Omental fat pad (tissue), 4 donors: ENCODE data around the gene NTRK1. TPM values are rescaled to one million over a fixed set of nuclear protein-coding genes. Genes with fewer than 3 reads are reported as not detected.

Source experiments
- ATAC-seq: fragments of 150-250 bp; one replicate; pipeline ENCODE4 v1.9.1; 2016; ENCODE audit warnings: mild to moderate bottlenecking, moderate library complexity; ENCODE audit not compliant: low FRiP score
- DNase-seq: peaks from one replicate; pipeline ENCODE4 v3.0.0-alpha.2; 2019; ENCODE audit warnings: low spot score
- total RNA-seq, 4 donors: library from RNA; depleted of rRNA; stranded (reverse); fragments of >200 nt; gene quantifications; one replicate each; pipeline ENCODE4 v1.1.0, GENCODE V29; 2016
- TF ChIP-seq, protein P1 (sequence below), 3 donors: fragments of 450-650 bp; IDR thresholded peaks; one replicate each; pipeline ENCODE4 v1.5.1; 2016 to 2017; ENCODE audit warnings: antibody characterized with exemption in 3 of 3, mild to moderate bottlenecking in 3 of 3, moderate library complexity in 2 of 3

The NTRK1 gene
- total RNA-seq, 4 donors from 2014 or later = 1.3 to 6.3 (median 1.6) TPM

DNA sequence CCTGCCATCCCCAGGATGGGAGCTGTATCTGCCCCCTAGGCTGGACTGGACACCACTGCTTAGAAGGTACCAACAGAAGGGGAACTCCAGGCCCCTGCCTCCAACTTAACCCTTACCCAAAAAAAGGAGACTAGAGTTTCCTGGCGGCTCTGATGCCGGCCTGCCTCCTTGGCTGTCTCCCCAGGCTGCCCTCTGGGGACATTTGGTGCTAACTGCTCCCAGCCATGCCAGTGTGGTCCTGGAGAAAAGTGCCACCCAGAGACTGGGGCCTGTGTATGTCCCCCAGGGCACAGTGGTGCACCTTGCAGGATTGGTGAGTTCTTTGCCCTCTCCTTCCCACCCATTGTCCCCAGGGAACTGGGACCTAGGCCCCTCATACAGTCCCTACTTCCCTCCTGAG, 51.6 kb downstream of the NTRK1 start:
- no peak for ATAC-seq
- DNase-seq = no peak
- TF ChIP-seq, protein P1, sequence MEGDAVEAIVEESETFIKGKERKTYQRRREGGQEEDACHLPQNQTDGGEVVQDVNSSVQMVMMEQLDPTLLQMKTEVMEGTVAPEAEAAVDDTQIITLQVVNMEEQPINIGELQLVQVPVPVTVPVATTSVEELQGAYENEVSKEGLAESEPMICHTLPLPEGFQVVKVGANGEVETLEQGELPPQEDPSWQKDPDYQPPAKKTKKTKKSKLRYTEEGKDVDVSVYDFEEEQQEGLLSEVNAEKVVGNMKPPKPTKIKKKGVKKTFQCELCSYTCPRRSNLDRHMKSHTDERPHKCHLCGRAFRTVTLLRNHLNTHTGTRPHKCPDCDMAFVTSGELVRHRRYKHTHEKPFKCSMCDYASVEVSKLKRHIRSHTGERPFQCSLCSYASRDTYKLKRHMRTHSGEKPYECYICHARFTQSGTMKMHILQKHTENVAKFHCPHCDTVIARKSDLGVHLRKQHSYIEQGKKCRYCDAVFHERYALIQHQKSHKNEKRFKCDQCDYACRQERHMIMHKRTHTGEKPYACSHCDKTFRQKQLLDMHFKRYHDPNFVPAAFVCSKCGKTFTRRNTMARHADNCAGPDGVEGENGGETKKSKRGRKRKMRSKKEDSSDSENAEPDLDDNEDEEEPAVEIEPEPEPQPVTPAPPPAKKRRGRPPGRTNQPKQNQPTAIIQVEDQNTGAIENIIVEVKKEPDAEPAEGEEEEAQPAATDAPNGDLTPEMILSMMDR (IDR thresholded peaks at IDR 0.05) = no peak

DNA sequence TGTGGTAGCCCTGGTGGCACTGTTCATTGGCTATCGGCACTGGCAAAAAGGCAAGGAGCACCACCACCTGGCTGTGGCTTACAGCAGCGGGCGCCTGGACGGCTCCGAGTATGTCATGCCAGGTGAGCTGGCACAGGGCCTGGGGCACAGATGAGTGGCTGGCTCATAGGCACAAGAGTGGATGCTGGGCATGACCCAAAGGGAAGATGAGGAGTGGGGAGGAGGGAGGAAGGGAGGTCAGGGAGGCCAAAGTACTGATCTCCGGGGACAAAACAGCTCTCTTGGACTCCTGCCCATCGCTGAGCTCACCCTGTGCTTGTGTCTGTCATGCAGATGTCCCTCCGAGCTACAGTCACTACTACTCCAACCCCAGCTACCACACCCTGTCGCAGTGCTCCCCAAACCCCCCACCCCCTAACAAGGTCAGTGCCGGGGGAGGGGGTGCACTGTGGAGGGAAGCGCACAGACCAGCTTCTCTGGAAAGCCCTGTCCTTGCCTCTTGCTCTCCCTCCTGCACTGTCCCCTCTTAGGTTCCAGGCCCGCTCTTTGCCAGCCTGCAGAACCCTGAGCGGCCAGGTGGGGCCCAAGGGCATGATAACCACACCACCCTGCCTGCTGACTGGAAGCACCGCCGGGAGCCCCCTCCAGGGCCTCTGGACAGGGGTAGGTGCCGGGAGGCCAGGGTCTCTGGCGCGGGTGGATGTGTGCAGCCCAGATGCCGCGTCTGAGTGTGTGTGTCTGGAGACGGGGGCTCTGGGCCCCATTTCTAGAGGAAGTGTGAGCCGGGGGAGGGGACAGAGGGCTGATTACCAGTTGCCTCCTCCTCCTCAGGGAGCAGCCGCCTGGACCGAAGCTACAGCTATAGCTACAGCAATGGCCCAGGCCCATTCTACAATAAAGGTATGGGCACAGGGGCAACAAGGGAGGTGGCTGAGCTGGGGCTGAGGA, 52.5 kb downstream of the NTRK1 start:
- DNase-seq (no peak), ATAC-seq (no peak)
- TF ChIP-seq, protein P1 (IDR thresholded peaks at IDR 0.05) = no peak

DNA sequence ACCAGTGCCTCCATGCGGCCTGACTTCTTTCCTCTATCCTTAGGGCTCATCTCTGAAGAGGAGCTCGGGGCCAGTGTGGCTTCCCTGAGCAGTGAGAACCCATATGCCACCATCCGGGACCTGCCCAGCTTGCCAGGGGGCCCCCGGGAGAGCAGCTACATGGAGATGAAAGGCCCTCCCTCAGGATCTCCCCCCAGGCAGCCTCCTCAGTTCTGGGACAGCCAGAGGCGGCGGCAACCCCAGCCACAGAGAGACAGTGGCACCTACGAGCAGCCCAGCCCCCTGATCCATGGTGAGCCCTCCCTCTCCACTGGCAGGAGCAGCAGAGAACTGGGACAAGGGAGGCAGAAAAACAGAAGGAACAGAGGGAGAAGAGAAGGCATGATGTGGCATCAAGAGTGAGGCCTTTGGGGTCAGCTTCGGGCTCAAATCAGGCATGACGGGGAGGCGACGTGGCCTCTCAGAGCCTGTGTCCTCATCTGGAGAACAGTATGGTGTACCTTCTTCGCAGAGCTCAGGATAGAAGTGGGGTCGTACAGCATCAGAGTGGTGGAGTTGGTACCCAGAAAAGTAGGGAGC, 53.2 kb downstream of the NTRK1 start:
- TF ChIP-seq, protein P1 (IDR thresholded peaks at IDR 0.05) = no peak
- DNase-seq = no peak
- no peak for ATAC-seq

DNA sequence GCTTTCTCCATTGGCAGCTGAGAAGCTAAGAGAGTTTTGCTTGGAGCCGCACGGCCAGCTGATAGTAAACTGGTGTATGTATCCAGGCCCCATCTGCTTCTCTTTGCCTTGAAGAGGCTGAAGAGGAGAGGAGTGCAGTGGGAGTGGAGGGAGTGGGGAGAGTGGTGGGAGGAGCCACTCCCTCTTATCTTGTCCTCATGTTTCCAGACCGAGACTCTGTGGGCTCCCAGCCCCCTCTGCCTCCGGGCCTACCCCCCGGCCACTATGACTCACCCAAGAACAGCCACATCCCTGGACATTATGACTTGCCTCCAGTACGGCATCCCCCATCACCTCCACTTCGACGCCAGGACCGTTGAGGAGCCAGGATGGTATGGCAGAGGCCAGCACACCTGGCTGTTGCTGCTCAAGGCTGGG, 53.8 kb downstream of the NTRK1 start:
- ATAC-seq (peak; percentile 17), DNase-seq (no peak)
- TF ChIP-seq, protein P1 (IDR thresholded peaks at IDR 0.05) = no peak

DNA sequence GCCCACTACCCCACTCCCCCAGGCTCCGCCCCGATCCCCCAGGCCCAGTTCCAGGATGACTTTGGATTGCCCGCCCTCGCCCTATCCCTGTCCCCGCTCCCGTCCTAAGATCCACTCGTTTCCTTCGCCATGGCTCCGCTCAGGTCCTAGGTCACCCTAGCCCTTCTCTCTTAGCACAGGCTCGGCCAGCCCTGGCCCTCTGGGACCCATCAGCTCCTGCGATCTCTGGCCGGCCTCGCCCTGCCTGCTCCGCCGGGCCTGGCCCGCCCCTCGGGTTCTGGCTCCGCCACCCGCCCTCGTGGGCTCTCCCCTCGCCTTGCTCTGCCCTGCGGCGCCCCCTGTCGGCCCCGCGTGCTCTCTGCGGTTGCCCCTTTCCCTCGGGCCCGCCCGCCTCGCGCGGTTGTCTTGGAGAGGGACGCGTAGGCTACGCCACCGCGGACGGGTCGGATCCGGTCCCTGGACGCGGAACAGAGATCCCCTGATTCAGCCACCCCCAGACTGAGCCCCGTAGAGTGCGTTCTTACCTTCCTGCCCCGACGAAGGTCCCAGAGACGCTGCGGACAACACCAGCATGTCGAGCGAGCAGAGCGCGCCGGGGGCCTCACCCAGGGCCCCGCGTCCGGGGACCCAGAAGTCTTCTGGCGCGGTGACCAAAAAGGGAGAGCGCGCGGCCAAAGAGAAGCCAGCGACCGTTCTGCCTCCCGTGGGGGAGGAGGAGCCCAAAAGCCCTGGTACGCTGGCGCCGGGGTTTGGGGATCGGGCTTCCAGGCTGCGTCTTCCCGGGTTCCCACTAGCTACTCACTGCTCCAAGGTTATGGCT, 59.8 kb downstream of the NTRK1 start, which contains the start of gene LRRC71:
LRRC71 (plus strand) TSS at position 400 of the 820 bp plus-strand sequence; CDS start at position 572, 172 bp downstream.
- ATAC-seq (peak; percentile 69), DNase-seq (peak; percentile 43)
- TF ChIP-seq, protein P1 (IDR thresholded peaks at IDR 0.05) = peak in 1 of 3 donors; percentile 47

DNA sequence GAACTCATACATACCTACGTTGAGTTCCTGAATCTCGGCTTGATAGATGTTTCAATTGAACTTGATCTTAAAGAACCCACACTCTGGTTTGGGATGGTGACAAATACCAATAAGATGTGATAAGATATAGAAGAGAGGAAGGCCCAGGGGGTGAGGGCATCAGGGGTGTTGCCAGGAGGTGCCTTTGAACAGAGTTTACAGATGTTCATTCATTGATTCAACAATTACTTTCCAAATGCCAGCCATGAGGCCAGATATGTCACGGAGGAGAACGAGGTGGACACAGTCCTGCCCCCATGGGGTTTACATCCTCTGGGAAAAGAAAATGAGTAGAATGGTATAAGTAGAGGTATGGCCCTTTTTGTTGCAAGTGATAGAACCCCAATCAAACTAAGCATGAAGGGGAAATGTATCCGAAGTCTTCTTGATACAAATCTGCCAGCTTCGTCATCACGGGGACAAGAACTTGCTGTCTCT, 60.4 kb downstream of the NTRK1 start:
- TF ChIP-seq, protein P1 (IDR thresholded peaks at IDR 0.05) = no peak
- ATAC-seq (no peak), DNase-seq (no peak)
